Panc1 (cell line): Measurements from ENCODE around the gene DNPEP. TPM values are rescaled to one million over a fixed set of nuclear protein-coding genes. Genes with fewer than 3 reads are reported as not detected.

ENCODE experiments used
- ATAC-seq: fragments of 200-7000 bp; cut with Tn5 transposase; 2 replicates; pipeline ENCODE4 v1.9.1; 2020; ENCODE audit warnings: mild to moderate bottlenecking, moderate library complexity
- BruUV-seq: library from RNA; stranded (reverse); fragments of 400-500 nt; replicated peaks from 2 replicates; lab custom pipeline; 2021; lab: Mats Ljungman, UMichigan
- CTCF ChIA-PET: fragments of 300-600 bp; sonication (Branson Sonifier 250); formaldehyde crosslinking; loops from one replicate; lab custom pipeline; 2022; ENCODE audit warnings: antibody characterized with exemption; lab: Charles Lee
- POLR2A ChIA-PET: fragments of 300-600 bp; sonication (Branson Sonifier 250); formaldehyde crosslinking; loops from one replicate; lab custom pipeline; 2022; ENCODE audit warnings: antibody characterized with exemption; lab: Charles Lee
- DNase-seq: peaks from one replicate; pipeline ENCODE4 v3.0.0-alpha.2; 2010; ENCODE audit warnings: low read depth, low spot score
- H3K27ac ChIP-seq: 2 replicates; pipeline ENCODE4 v1.5.1; 2011; ENCODE audit warnings: mild to moderate bottlenecking, low read length, inconsistent platforms
- H3K27me3 ChIP-seq: fragments of 200-500 bp; sonication (Bioruptor generic); 2 replicates; pipeline ENCODE4 v1.6.0; 2014; ENCODE audit warnings: low read length, inconsistent platforms; ENCODE audit not compliant: control insufficient read depth, insufficient read depth
- H3K36me3 ChIP-seq: fragments of 200-500 bp; sonication (Bioruptor generic); 2 replicates; pipeline ENCODE4 v1.5.1; 2014; ENCODE audit warnings: inconsistent platforms, mild to moderate bottlenecking, low read length, moderate library complexity; ENCODE audit not compliant: control insufficient read depth, insufficient read depth
- H3K4me1 ChIP-seq: 2 replicates; pipeline ENCODE4 v1.5.1; 2011; ENCODE audit warnings: inconsistent platforms, mild to moderate bottlenecking, low read length, moderate library complexity; ENCODE audit not compliant: control insufficient read depth, insufficient read depth
- H3K4me3 ChIP-seq, 2 experiments: 2 replicates each; pipeline ENCODE4 v1.5.1; 2011 to 2012; ENCODE audit warnings: low read depth in 2 of 2, low read length in 2 of 2, mild to moderate bottlenecking in 2 of 2, inconsistent platforms in 1 of 2, moderate library complexity in 1 of 2
- H3K9me3 ChIP-seq: fragments of 200-500 bp; sonication (Bioruptor generic); 2 replicates; pipeline ENCODE4 v1.5.1; 2014; ENCODE audit warnings: low read depth, mild to moderate bottlenecking, inconsistent platforms, low read length, moderate library complexity; ENCODE audit not compliant: control insufficient read depth, insufficient read depth
- POLR2AphosphoS5 ChIP-seq: IDR thresholded peaks from 2 replicates; pipeline ENCODE4 v1.6.1; 2012; ENCODE audit warnings: mild to moderate bottlenecking, low read depth, low read length, moderate library complexity
- SIN3A ChIP-seq: IDR thresholded peaks from 2 replicates; pipeline ENCODE4 v1.6.1; 2012; ENCODE audit warnings: low read depth, mild to moderate bottlenecking, low read length, moderate library complexity, borderline replicate concordance; ENCODE audit not compliant: insufficient read depth
- TCF7L2 ChIP-seq: IDR thresholded peaks from 2 replicates; pipeline ENCODE4 v1.6.1; 2011; ENCODE audit warnings: mild to moderate bottlenecking, low read depth, low read length, inconsistent platforms
- in situ Hi-C: cut with HindIII; loops from 2 replicates; pipeline ENCODE4 v1.10.0; 2016; ENCODE audit warnings: low sequenced_read_pairs, low pct_unique_long_range_greater_than_20kb
- intact Hi-C: fragments of 100-400 bp; cut with micrococcal nuclease; formaldehyde crosslinking; loops from one replicate; pipeline ENCODE4 v1.10.0; 2022; ENCODE audit not compliant: unreplicated experiment
- total RNA-seq: library from RNA; stranded (reverse); gene quantifications from one replicate; pipeline ENCODE4 v1.2.1, GENCODE V29; 2021; ENCODE audit not compliant: unreplicated experiment
- TF ChIP-seq, protein P1 (sequence below), 2 experiments: IDR thresholded peaks; 2 replicates each; pipeline ENCODE4 v1.6.1; 2011 to 2012; ENCODE audit warnings: low read depth in 2 of 2, control low read depth in 1 of 2, low read length in 1 of 2, mild to moderate bottlenecking in 1 of 2, moderate library complexity in 1 of 2; ENCODE audit not compliant: insufficient read depth in 1 of 2
- TF ChIP-seq, protein P2 (sequence below): fragments of 450-650 bp; IDR thresholded peaks from 2 replicates; pipeline ENCODE4 v1.5.1; 2017; ENCODE audit warnings: mild to moderate bottlenecking

DNPEP gene
- total RNA-seq, 1 experiment from 2014 or later, result 107 TPM

DNA sequence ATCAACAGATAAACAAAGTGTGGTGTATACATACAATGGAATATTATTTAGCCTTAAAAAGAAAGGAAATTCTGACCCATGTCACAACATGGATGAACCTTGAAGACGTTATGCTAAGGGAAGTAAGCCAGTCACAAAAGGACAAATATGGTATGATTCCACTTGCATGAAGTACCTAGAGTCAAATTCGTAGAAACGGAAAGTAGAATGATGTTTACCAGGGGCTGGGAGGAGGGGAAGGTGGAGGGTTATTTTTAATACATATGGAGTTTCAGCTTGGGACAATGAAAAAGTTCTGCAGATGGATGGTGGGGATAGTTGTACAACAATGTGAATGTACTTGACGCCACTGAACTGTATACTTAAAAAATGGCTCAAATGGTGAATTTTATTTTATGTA lies 27.1 kb upstream of the DNPEP start:
- Histone ChIP-seq H3K4me3 (no peak overlapping the region), H3K27ac (no peak overlapping the region), H3K4me1 (no peaks in the 10 kb centered on the region), H3K27me3 (no peaks in the 10 kb centered on the region), H3K9me3 (no peaks in the 10 kb centered on the region), H3K36me3 (no peaks in the 10 kb centered on the region)
- intact Hi-C loops, result no loop called here
- no TSS peak for BruUV-seq
- ChIA-PET POLR2A (no interaction called here), CTCF (interaction anchor here (0.5 kb wide), 1 partner anchor 247 kb away, joined by 5 read pairs; no protein-coding TSS in a partner anchor)
- ATAC-seq, result no peak
- TF ChIP-seq TCF7L2 (no peak), POLR2AphosphoS5 (no peak), SIN3A (no peak)
- TF ChIP-seq, protein P1, sequence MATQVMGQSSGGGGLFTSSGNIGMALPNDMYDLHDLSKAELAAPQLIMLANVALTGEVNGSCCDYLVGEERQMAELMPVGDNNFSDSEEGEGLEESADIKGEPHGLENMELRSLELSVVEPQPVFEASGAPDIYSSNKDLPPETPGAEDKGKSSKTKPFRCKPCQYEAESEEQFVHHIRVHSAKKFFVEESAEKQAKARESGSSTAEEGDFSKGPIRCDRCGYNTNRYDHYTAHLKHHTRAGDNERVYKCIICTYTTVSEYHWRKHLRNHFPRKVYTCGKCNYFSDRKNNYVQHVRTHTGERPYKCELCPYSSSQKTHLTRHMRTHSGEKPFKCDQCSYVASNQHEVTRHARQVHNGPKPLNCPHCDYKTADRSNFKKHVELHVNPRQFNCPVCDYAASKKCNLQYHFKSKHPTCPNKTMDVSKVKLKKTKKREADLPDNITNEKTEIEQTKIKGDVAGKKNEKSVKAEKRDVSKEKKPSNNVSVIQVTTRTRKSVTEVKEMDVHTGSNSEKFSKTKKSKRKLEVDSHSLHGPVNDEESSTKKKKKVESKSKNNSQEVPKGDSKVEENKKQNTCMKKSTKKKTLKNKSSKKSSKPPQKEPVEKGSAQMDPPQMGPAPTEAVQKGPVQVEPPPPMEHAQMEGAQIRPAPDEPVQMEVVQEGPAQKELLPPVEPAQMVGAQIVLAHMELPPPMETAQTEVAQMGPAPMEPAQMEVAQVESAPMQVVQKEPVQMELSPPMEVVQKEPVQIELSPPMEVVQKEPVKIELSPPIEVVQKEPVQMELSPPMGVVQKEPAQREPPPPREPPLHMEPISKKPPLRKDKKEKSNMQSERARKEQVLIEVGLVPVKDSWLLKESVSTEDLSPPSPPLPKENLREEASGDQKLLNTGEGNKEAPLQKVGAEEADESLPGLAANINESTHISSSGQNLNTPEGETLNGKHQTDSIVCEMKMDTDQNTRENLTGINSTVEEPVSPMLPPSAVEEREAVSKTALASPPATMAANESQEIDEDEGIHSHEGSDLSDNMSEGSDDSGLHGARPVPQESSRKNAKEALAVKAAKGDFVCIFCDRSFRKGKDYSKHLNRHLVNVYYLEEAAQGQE (IDR thresholded peaks at IDR 0.05; ENCODE audit: insufficient read depth in 1 of 2, low read depth in 2 of 2, low read length in 1 of 2), result no peak
- TF ChIP-seq, protein P2, sequence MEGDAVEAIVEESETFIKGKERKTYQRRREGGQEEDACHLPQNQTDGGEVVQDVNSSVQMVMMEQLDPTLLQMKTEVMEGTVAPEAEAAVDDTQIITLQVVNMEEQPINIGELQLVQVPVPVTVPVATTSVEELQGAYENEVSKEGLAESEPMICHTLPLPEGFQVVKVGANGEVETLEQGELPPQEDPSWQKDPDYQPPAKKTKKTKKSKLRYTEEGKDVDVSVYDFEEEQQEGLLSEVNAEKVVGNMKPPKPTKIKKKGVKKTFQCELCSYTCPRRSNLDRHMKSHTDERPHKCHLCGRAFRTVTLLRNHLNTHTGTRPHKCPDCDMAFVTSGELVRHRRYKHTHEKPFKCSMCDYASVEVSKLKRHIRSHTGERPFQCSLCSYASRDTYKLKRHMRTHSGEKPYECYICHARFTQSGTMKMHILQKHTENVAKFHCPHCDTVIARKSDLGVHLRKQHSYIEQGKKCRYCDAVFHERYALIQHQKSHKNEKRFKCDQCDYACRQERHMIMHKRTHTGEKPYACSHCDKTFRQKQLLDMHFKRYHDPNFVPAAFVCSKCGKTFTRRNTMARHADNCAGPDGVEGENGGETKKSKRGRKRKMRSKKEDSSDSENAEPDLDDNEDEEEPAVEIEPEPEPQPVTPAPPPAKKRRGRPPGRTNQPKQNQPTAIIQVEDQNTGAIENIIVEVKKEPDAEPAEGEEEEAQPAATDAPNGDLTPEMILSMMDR, result no peak
- DNase-seq, result no peak
- in situ Hi-C loops, result no loop called here

DNA sequence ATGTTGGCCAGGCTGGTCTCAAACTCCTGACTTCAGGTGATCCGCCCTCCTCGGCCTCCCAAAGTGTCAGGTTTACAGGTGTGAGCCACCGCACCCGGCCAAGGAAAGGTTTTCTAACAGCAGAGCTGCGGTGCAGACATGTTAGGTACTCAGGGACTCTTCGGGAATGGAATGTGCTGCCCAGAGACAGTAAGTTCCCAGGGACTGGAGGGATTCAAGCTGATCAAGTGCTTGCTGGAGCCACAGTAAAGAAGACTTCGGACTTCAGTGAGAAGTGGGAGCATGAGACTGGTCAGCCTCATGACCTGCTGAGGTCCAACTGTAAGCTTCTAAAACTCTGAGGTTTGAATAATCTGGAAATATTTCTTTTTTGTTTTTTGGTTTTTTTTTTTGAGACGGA lies 22.7 kb upstream of the DNPEP start:
- H3K27me3 ChIP-seq, result no peaks in the 10 kb centered on the region
- ChIA-PET POLR2A (no interaction called here), CTCF (no interaction called here)
- no peaks in the 10 kb centered on the region for H3K4me1 ChIP-seq
- in situ Hi-C loops (no loop called here), intact Hi-C loops (no loop called here)
- DNase-seq (no peak), ATAC-seq (no peak)
- H3K9me3 ChIP-seq, result no peaks in the 10 kb centered on the region
- H3K27ac ChIP-seq, result no peak overlapping the region
- no peaks in the 10 kb centered on the region for H3K36me3 ChIP-seq
- no TSS peak for BruUV-seq
- no peak overlapping the region for H3K4me3 ChIP-seq
- TF ChIP-seq, protein P1 (IDR thresholded peaks at IDR 0.05; ENCODE audit: insufficient read depth in 1 of 2, low read depth in 2 of 2, low read length in 1 of 2), result no peak
- TF ChIP-seq POLR2AphosphoS5, result no peak
- no peak for TF ChIP-seq TCF7L2
- TF ChIP-seq, protein P2, result no peak
- TF ChIP-seq SIN3A, result no peak
